ENCODE data around the gene BMF. TPM values are rescaled to one million over a fixed set of nuclear protein-coding genes. Genes with fewer than 3 reads are reported as not detected.

The BMF gene
- total RNA-seq, 1 donor from 2014 or later: 20.1 TPM

DNA sequence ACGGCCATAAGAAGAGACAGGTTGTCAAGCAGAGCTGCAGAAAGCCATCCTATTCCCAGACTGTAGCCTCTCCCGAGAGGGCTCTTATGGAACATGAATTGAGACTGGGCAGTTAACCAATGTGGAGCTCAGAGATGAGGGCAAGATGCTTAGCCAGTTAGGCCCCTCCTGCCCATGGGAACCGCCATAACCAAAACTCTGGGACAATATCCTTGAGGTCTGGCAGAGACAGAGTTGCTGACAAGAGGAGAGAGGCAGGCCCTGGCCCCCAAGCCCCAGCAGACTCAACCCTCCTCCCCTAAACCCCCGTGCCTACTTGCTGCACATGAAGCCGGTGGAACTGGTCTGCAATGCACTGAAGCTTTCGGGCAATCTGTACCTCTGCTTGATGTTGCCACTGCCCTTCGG lies 4.8 kb downstream of the BMF start:
- DNase-seq: no peak

DNA sequence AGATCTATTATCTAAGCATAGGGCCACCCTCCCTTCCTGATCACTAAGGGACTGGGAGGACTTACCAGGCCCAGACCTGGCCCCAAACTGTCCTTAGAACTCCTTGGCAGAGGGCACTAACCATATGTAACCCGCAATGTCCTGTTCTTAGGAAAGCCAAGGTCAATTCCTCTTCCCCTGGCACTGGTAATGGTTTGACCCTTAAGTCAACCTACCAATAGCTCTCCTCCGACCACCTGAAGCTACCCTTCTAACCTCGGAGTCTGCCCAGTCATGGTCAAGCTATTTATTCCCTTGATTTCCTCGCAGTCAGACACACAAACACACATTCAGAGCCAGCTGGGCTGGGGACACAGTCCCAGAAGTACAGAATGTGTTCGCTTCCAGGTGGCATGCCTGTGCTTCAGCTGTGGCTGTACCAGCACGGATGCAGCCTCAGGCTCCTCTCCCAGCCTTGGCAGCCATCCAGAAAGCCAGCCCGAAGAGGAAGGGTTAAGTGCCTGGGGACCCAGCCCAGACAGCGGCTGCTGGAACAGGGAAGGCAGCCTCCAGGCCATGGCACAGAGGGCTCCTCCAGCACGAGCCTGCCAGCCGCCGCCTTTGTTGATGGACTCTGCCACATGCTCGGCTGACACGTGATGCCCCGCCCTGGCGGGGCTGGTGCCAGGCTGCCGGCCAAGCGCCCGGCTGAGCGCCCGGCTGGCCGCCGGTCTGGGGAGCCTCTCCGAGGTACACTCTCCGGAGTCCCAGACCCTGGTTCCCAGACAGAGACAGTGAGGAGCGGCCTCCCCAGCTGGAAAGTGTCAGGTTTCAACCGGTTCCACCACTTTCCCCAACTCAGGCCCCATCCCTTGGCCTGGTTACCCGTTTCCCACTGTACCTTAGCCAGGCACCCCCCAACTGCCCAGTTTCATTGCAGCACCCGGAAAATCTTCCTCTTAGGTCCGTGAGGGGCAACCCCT lies 5.5 kb downstream of the BMF start:
- peak; percentile 98 for DNase-seq

DNA sequence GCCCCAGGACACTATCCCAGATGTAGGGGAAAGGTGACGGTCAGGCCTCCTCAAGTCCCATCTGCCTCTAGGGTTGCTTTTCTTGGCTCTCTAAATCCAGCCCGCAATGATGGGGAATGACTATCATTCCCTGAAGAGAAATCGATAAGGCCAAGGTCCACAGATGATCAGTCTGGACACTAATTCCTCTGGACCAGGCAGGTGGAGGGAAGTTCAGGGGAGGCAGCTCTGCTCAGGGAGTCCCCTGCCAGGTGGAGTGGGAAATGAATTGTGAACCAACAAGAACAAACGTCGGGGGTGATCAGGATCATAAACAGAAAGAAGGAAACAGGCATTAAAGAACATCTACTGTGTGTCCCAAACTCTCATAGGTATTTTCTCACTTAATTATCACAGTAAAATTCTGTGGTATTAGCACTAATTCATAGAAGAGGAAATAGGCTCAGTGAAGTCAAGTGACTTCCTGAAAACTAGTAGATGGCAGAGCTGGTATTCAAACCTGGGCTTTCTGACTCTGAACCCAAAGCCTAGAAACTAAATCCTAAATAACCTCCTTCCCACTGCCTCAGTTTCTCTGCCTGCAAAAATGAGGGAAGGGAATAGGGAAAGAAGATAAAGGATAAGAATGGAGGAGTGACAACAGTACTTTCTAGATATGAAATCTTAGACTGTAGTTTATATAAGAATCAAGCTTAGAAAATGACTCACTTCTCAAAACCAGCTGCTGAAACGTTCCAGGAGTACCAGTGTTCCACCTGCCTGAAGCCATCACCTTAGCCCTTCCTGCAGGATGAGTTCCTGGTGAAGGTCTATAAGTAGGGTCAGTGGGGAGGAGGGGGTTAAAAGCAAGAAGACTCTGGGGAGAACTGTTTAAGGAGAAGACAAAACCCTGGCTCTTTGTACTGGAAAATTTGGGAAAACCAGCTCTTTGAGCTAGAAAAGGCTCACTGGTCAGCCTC lies 7.5 kb downstream of the BMF start:
- DNase-seq: no peak

DNA sequence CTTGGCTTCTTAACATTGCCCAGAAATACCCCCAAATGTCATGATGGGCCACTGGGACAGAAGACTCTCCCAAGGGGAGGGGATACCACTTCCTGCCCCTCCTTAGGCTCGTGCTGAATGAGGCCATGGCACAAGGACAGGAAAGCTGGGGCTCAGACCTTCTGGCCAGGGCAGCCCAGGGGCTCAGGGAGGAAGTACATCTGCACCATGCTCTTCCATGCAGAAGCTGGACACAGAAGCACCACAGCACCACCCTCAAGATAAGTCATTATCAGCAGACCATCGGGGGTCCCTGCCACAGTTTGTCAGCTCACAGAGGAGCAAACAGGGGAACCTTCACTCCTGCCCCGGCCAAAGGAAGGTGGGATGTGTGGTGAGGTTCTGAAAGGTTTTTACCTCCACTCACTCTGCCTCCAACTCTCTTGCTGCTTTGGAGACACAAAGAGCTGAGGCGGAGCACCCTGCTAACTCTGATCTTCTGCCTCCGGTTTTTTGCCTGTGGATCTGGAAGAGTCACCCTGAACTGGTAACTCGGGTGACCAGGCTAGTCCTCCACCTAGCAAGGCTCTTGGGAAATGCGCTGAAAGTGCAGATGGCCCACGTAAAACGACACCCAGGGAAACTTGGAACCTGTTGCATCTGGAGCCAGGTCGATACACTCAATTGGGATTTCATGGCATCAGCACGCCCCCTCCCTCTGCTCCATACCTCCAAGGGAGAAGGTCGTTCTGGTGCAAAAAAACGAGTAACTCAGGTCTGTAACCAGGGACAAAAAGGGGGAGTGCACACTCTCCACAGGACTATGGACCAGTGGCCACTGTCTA lies 8.3 kb downstream of the BMF start:
- no peak for DNase-seq

DNA sequence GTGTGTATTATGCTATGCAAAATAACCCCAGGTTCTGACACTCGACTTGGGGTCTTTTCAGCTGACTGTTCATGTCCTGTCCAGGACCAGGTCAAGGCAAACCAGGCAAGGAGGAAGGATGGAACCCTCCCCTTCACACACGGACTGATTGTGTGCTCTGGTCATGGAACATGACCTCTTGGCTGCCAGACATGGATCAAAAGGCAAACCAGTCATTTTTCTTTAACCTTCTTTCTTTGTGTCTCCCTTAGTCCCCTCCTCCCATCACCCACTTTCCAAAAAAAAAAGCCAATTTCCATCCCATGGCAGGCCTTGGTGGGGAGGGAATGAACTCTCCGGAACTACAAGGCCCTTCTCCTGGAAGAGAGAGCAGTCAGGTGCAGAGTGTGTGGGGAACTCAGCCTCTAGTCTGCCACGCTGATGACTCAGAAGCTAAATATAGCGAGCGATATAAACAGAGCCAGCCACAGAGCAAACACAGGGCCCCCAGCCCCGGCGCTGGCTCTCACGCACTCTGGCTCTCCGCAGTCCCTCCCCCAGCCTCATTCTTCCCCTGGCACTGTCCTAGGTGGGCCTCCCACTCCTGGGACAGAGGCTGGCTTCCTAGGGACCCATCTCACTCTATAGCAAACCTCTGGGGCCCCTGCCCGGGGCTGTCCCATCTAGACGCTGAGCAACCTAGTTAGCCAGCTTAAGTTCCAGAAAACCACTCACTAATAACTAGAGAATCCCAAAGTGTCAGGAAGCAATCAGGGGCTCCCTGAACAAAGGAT lies 10.0 kb downstream of the BMF start:
- DNase-seq: peak; percentile 95

DNA sequence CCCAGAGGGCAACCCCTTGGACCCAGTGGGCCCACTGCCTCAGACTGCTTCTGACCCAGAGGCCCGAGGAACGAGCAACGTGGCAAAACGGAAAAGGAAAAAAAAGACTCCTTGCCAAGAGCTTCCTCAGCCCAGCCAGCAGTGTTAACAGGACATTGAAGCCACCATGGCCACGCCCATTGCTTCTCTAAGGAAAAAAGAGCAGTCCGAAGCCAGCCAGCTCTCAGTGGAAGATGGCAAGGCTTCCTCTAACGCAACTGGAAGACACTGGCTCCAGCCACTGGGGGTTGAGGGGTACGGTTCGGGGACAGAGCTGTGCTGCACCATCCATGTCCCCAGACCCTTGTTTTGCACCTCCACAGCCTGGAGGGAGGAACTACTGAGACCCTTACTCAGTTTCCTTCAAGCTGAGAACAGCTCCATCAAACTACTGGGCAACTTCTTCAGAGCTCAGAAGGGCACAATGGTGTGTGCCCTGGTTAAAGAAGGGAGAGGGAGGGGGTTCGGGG lies 10.7 kb downstream of the BMF start:
- DNase-seq: no peak

DNA sequence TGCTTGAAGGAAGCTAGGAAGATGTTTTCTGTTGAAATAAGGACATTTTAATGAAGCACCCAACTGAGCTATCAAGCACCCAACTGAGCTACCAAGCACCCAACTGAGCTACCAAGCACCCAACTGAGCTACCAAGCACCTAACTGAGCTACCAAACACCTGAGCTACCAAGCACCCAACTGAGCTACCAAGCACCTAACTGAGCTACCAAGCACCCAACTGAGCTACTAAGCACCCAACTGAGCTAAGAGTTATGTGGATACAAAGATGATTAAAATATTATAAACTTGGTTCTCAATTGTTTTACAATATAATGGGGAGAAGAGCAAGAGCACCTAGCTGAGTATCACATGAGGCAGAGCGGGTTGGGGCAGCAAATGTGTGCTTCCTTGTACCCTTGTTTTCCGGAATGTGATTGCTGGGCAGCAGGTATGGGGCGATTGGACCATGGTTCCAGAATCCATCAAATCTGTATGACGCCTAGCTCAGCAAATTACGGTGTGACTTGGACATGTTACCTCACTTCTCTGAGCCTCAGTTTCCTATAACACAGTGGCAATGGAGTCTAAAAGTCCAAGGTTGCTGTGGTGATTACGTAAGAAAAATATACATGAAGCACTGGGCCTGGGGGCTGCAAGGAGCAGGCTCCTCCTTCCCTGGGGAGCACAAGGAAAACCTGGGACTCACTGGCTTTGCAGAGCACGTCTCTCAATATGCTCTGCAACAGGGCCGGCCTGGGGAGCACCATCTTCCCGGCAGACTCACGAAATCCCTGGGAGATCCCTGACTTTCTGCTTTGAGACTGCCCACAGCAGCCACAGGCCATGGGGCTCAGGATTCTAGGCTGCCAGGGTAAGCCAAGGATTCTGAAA lies 11.3 kb downstream of the BMF start:
- DNase-seq: no peak

DNA sequence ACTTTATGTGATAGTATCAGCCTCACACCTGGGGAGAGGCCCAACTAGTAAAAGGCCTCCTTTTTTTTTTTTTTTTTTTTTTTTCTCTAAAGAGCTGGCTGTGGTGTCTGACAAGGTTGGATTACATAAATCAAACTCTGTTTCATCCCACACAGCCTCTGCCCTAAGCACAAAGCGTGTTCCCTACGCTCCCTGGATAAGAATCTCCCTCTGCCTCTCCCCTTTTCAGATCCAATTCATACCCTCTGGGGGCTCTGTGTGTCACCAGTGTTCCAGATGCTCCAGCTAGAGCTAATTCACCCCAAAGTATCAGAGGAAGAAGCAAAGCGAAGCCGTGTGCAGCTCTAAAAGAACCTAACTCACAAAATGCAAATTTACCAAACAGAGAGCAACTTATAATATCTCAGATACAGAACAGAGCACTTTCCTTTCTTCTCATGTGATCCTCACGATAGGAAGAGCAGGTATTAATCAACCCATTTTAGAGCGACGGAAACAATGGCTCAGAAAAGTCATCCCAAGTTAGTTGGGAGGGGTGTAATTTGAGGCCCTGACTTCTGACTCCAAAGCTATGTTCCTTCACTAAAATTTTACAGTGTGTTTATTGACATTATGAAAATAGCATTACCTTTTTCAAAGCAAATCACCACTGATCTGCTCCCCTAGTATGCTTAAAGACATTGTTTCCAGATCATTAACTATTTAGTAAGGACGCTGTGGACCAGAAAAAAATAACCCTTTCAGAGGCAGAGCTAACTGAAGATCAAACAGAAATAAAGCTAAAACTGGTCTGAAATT lies 12.4 kb downstream of the BMF start:
- DNase-seq: no peak

DNA sequence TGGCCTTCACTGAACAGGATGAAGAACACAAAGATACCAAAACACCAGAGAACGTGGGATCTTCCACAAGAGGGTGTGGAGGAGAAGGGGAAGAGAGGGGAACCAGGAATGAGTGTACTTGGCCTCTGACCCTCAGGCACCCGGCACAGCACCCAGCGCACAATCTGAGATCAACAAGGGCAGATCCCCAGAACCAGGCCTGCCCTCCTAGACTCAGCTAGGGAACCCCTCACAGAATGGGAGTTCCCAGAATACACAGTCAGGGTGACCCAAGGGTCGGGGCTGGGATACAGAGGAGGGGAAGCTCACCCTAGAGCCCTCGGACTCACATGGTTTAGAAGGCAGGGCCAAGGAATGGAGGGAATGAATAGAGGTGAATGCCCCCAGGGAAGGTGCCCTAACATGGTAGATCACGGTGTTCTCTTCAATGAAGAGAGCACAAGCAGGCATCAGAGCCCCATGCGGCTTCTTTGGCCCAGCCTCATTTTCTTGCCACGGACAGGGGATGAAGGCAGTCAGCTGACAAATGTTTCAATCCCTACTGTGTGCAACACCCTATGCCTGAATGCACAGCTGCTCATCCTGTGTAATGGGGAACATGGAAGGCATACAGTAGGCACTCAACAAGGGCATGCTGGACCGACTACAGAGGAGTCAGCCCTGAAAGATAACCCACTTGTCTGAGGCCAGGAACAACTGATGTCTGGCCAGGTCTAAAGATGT lies 13.1 kb downstream of the BMF start:
- DNase-seq: no peak

DNA sequence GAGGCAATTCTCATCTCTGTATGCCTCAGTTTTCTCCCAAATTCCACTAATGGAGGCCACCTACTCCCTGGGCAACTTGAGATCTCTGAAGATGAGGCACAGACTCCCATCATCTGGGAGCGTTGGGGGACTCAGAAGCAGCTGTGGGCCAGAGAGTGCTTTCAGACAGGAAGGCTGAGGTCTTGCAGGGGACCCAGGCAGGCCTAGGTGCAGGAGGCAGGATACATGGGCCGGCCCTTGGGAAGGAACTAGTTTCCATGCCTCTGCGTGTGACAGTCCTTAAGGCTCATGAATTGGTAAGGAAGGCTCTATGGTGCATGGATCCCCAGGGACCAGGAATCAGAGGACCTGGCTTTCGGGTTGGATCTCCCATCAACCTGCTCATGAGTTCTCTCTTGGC lies 14.5 kb downstream of the BMF start:
- DNase-seq: no peak

DNA sequence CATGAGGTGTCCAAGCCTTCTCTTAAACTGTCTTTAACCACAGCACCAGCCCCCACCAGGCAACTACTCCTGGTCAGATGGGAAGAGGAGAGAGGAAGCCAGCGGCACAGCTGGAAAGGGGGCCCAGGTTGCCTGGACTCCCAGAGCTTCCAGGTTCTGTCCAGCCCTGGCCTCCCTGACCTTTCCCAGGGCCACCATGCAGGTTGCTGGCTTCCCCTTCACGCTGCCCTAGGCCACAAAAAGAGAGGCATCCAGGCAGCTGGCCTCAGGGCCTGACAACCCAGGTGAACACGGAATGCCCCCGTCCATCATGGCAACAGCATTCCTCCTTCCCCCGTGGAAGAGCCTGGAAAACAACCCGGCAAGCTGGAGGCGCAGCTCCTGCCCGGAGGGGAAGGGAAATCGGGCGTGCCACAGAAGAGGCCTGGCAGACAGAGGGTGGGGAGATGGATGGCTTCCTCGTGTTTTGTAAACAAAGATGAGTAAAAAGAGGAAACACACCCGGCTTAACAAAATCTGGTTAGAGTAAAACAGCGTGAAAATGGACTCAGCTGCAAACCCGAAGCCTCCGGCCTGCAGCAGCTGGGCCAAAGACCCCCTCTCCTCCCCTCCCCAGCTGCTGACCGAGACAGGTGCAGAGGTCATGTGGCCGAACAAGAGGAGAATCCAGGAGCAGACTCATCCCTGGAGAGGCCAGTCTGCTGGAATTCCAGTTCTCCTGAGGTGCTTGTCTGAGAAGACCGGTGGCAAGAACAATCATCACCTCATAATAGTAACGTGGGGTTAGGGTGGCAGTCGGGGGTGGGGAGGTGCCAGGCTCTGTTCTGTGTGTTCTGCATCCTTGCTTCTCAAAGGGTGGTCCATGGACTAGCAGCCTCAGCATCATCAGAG lies 15.5 kb downstream of the BMF start:
- peak; percentile 83 for DNase-seq

DNA sequence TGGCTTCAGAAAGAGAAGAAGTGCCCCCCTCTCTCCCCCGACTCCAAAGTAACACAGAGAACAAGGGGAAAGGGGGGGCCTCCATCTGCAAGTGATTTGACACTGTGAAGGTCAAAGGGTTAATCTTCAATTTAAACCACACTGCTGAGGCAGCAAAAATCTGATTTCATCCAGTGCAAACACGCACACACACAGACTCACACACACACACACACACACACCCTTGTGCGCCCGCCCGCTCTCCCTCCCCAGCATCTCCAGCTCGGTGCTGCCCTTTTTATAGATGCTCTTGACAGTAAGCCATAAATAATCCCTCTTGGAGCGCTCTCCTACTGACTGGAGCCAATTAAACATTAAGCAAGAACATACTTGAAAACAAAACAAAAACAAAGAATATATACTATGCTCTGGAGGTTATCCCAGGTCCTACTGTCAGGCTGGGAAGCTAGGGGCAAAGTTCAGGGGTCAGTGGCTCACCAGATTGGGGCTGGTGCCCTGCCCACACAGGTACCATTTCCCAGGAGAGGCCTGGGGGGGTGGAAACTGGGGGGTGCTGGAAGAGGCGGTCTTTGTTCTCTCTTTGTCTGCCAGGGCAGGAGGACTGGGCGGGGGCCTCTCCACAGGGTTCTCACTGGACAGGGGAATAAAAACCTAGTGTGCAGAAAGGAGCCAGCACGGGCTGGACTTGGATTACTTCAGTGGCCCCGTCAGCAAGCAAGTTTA lies 16.3 kb downstream of the BMF start:
- peak; percentile 95 for DNase-seq

DNA sequence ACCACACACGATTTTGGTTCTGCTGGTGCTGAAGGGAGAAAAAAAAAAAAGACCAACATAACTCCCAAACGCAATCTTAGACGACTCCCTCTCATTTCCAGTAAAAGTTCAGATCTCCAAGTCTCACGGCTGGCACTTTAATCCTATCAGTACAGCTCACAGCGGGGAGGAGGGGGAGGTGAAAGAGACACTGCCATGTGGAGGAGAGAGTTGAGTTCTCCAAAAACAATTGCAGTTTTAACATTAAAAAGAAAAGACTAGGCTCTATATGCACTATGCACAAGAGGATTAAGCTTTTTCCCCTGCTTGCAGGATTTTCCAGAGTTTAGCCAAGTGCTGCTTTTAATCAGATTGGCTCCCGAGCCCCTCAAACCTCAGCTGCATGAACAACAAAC lies 16.8 kb downstream of the BMF start:
- no peak for DNase-seq

DNA sequence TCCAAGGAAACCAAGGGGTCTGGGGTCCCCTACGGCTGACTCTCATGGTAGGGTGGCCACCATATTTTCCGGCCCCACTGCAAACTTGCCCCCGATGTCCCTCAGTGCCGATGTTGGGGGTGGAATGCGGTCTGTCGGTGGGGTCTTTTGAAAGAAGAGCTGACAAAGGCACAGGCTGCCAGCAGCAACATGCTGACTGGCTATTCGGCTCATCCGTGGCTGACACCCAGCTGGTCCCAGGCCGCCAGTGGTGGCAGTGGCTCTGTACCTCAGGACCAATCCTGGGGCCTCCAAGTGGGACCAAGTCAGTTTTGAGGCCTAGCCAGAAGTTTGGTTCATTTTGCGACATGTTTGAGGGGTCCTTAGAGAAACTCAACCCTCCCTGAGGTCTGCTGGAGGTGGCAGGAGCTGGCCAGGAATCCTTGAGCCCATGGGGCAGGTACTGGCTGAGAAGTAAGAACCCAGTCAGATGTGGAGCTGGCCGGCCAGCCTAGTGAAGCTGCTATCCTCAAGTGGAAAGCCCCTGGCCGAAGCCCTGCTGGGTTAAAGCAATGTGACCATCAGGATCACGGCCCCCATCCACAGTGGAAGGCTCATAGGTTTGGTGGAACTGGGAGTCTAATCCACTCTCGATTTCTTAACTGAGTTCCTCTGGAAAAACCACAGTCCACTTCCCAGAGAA lies 17.8 kb downstream of the BMF start:
- DNase-seq: no peak

DNA sequence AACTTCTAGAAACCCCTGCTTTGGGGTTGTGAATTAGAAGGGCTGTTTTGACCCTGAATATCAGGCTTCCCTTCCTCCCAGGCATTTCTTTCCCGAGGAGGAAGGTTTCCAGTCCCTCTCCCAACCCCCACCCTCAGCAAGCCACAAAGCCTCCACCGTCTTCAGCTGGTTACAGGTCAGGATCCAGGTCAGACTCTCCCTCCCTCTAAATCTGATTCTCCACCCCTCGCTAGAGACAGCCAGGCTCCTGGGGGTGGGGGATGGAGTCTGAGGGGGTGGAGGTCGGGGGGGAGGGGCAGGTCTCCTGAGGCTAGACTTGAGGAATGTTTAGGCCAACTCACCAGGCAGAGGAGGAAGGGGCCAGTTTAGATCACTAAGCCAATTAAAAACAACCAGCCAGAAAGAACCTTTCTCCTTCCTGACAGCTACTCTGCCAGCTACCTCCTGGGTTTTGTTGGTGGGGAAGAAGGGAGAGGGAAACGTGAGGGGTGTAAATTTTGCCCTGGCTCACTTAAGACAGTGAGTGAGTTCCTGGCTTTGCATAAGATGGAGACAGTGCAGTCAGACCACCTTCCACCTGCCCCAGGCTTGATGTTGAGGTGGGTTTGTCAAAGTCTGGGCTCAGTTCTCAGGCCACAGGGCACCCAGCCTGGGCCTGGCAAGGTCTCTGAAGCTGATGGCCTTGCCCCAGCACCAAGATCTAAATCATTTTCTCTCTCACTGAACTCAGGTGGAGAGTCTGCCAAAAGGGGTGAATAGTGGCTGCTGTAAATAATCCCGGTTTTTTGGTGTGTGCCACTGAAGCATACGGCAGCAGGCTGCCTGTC lies 19.5 kb downstream of the BMF start:
- DNase-seq: no peak
